GM21737 (cell line): Measurements from ENCODE around the gene IFRD2.
"Not testable (repeated sequence)": the region's sequence is repeated elsewhere in the genome, so short reads cannot be mapped to it uniquely, and the experiment has no call there.

ENCODE experiments used
- ATAC-seq: cut with Tn5 transposase; IDR thresholded peaks from one replicate; pipeline ENCODE4 v1.9.1; 2021; ENCODE audit warnings: mild to moderate bottlenecking, moderate library complexity; ENCODE audit not compliant: unreplicated experiment

Gene IFRD2

GRCh38 chr3:50324351-50325112 lies 32.3 kb upstream of the IFRD2 start:
- no peak for ATAC-seq

GRCh38 chr3:50323614-50324199 lies 31.5 kb upstream of the IFRD2 start:
- ATAC-seq = no peak

DNA sequence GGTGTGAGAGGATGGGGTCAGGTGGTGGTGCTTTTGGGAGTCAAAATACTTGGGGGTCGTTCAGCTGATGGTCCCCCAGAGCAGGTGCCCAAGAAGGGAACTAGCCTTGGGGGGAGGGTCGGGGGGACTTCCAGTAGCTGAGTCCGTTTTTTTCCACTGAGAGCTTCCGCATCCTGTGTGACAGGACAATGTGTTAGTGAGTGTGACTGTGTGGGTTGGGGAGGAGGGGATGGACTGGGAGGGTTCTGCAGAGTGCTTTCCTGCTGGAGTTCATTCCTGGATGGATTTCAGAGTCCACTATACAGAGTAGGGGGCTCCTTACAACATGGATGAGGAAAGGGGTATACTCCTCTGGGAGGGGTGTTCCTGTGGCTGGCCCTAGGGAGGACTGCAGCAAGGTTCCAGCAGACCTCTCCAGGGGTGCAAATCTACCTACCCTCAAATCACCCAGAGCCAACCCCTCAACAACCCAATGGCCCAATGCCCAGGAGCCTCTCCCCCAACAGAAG lies 30.9 kb upstream of the IFRD2 start:
- no peak for ATAC-seq

- no peak for ATAC-seq
These were observed 30.3 kb upstream of the IFRD2 start, which contains the start of gene HYAL2 for GRCh38 chr3:50322386-50323091. Gene HYAL2 (minus strand): TSS chr3:50322745. CDS start chr3:50320489, 2,256 bp downstream.

- no peak for ATAC-seq
These were observed 29.8 kb upstream of the IFRD2 start for GRCh38 chr3:50322115-50322385.

DNA sequence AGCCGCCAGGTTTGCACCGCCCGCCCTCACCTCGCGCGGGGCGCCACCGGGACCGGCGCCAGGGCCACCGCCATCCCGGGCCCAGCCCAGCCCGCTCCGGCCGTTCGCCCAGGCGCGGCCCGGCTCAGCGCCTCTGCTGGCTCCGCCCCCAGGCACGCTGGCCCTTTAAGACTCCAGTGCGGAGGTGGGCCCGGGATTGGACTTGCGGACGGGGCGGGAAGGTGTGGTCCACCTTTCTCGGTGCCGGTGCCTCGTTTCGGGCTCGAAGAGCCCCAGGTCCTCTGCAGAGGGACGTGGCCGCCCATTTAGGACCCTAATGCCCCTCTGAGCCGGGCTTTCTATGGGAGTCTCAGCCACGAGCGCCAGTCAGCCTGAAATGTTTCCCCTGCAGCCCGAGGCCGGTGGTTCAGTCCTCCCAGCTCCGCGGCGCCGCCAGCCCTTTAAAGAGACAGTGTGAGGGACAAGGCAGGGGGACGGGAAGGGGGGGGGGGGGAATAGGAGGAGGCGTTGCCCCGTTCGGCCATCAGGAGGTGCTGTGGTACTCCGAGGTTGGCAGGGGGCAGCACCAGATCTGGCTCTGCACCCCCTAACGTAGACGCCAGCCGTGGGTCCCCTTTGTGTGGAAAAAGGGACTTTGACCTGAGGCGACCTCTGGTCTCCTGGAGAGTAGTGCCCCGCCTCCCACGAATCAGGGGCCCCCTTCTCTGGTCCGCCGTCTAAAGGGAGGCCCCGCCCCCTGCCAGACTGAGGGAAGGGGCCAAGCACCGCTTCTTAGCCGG lies 29.3 kb upstream of the IFRD2 start:
- ATAC-seq = peak; percentile 65

GRCh38 chr3:50320853-50321335 lies 28.7 kb upstream of the IFRD2 start:
- ATAC-seq = peak; percentile 45

- ATAC-seq = no peak
These were observed 27.8 kb upstream of the IFRD2 start for GRCh38 chr3:50319894-50320625.

GRCh38 chr3:50319181-50319893 lies 27.1 kb upstream of the IFRD2 start:
- ATAC-seq = no peak

DNA sequence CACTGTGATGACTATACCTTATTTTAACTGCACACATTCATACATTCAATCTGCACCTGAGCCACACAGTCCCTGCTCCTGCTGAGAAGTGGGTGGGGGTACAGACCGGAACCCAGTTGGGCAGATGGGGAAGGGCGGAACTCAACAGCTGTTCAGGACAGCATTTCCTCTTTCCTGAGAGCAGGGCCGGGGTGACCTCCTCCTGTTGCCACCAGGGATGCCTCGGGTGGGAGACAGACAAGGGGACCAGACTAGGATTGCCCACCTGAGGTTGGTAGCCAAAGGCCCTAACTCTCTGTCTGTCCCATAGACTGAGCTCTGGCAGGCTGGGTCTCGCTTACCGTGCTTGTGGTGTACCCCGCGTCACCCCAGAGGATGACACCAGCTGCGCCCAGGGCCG lies 26.4 kb upstream of the IFRD2 start:
- ATAC-seq = no peak

GRCh38 chr3:50318163-50318562 lies 25.9 kb upstream of the IFRD2 start:
- no peak for ATAC-seq

DNA sequence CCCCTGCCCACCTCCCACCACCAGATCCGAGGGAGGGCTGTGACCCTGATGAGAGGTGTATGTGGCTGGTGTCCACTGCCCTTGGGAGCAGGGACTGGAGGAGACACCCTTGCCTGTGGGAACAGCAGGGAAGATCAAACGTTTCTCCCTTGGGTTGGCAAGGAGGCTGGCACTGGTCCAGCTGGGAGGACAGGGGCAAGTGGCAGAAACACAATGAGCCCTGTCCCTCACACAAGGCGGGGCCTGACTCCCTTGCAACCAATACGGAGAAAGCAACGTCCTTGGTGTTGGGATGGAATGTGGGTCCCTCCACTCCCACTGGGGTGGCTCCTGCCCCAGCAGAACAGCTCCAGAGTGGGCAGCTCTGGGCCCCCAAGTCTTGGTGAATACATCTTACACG lies 25.1 kb upstream of the IFRD2 start:
- no peak for ATAC-seq

DNA sequence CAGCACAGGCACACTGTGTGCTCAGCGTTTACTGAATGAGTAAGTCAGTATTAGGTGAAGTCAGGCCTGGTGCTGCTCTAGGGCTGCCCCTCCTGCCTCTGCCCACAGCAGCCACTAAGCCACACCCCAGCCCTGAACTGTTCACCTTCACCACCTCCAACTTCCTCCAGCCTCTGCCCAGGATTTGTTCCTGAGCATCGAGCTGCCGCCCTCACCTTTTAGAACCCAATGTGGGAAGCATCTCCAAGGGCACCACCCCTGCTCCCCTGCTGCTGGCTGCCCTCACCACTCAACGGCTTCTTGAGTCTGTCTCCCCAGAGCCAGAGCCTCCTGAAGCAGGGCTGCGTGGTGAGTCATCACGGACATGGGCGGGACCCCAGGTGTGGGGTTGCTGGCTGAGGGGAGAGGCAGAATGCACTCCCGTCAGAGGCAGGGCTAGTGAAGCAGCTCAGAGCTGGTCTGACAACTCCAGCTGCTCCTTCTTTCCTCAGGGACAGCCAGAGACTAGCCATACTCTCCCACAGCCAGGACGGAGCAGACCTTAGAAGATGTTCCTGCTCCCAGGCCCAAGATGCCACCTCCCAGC lies 24.5 kb upstream of the IFRD2 start:
- ATAC-seq = no peak

GRCh38 chr3:50314816-50315215 lies 22.6 kb upstream of the IFRD2 start:
- no peak for ATAC-seq

DNA sequence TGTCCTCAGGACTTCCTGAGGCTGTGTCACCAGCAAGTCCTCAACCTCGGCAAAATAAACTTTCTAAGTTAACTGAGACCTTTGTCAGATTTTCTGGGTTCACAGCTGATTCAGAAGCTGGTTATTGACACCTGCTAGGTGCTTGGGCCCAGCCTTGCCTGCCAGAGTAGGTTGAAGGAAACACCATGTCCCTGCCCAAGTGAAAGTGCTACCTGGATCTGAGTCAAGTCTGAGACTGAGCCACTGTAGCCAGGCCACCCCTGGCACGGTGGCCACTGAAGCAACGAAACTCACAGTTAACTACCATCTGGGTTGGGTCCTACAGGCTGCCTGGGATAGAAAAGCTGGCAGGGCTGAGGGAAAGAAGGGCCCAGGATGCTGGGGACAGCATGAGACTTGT lies 22.1 kb upstream of the IFRD2 start:
- no peak for ATAC-seq

DNA sequence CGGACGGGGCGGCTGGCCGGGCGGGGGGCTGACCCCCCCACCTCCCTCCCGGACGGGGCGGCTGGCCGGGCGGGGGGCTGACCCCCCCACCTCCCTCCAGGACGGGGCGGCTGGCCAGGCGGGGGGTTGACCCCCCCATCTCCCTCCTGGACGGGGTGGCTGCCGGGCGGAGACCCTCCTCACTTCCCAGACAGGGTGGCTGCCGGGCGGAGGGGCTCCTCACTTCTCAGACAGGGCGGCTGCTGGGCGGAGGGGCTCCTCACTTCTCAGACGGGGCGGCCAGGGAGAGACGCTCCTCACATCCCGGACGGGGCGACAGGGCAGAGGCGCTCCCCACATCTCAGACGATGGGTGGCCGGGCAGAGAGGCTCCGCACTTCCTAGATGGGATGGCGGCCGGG lies 19.8 kb upstream of the IFRD2 start:
- not testable (repeated sequence) for ATAC-seq

DNA sequence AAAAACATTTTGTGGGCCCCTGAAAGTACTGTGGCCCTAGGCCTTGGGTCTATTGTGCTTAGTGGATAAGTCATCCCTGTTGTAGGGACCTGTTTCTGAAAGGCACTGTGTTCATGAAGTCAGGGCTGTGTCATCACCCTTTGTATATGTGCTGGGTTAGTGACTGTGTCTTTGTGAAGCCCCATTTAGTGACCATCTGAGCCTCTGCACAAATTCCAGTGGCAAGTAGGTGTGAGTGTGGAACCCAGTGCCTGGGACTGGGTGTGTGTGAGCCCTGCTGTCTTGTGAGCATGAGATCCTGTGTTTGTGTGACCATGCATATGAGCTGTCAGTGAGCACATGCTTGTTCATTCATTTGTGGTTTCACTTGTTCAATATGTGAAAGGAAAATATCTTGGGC lies 12.4 kb upstream of the IFRD2 start:
- no peak for ATAC-seq

- no peak for ATAC-seq
These were observed 11.0 kb upstream of the IFRD2 start, which contains the start of gene HYAL1 for GRCh38 chr3:50303013-50303815. Gene HYAL1 (minus strand): TSS chr3:50303574. CDS start chr3:50302956, 618 bp downstream.
